Kidney (tissue), 14 donors: Measurements from ENCODE around the gene ECE2. TPM values are rescaled to one million over a fixed set of nuclear protein-coding genes. Genes with fewer than 3 reads are reported as not detected.
A peak's percentile ranks its signal among the peaks of the same experiment; 100 is the strongest.

Source experiments
- DNase-seq, 5 donors: peaks; one replicate each; pipeline ENCODE4 v3.0.0-alpha.2; 2013 to 2020
- FAIRE-seq: peaks from 2 replicates; lab custom pipeline; 2012; peaks lifted over from hg19 to GRCh38; lab: Jason Lieb, UNC
- H3K27ac ChIP-seq, 2 donors: one replicate each; pipeline ENCODE4 v1.7.0; 2013; ENCODE audit warnings: low read depth in 2 of 2, low read length in 2 of 2, inconsistent platforms in 1 of 2
- H3K27me3 ChIP-seq: one replicate; pipeline ENCODE4 v1.7.1; 2013; ENCODE audit warnings: low read length, inconsistent platforms; ENCODE audit not compliant: control insufficient read depth, insufficient read depth
- H3K36me3 ChIP-seq, 3 donors: one replicate each; pipeline versions ENCODE4 v1.7.0 to v1.7.1; 2013; ENCODE audit warnings: low read length in 3 of 3, control low read depth in 1 of 3, inconsistent platforms in 1 of 3; ENCODE audit not compliant: insufficient read depth in 3 of 3, control insufficient read depth in 2 of 3
- H3K4me1 ChIP-seq, 3 donors: one replicate each; pipeline versions ENCODE4 v1.7.0 to v1.7.1; 2013; ENCODE audit warnings: low read length in 3 of 3, inconsistent platforms in 1 of 3, low read depth in 1 of 3; ENCODE audit not compliant: control insufficient read depth in 2 of 3, insufficient read depth in 2 of 3
- H3K4me3 ChIP-seq, 3 donors: one replicate each; pipeline versions ENCODE4 v1.7.0 to v1.8.1; 2013; ENCODE audit warnings: low read length in 3 of 3, control low read depth in 1 of 3, inconsistent platforms in 1 of 3
- H3K9ac ChIP-seq, 3 donors: one replicate each; pipeline versions ENCODE4 v1.7.0 to v1.7.1; 2013; ENCODE audit warnings: low read length in 3 of 3, control low read depth in 1 of 3, inconsistent platforms in 1 of 3
- H3K9me3 ChIP-seq, 3 donors: one replicate each; pipeline versions ENCODE4 v1.7.0 to v1.7.1; 2013; ENCODE audit warnings: low read length in 3 of 3, control low read depth in 1 of 3, inconsistent platforms in 1 of 3; ENCODE audit not compliant: control insufficient read depth in 2 of 3, insufficient read depth in 1 of 3
- CTCF ChIP-seq: IDR thresholded peaks from 3 replicates; pipeline ENCODE4 v1.5.1; 2012; ENCODE audit warnings: mild to moderate bottlenecking, moderate library complexity, borderline replicate concordance; ENCODE audit not compliant: insufficient read depth; ENCODE audit errors: extremely low read depth
- intact Hi-C: fragments of 100-400 bp; cut with DNase I; formaldehyde crosslinking; loops from one replicate; pipeline ENCODE4 v1.11.1; 2022
- polyA plus RNA-seq: library from polyadenylated mRNA; stranded (reverse); fragments of 350-450 nt; fragmentation: Illumina TruSeq; extraction: RNeasy Lipid Tissue Mini Kit (QIAGEN cat#74804); gene quantifications from one replicate; pipeline ENCODE4 v1.2.3, GENCODE V29; 2014; ENCODE audit warnings: low read depth, low replicate concordance; ENCODE audit not compliant: insufficient read depth
- total RNA-seq: library from RNA; stranded (reverse); fragmentation: NEBNext Ultra II Directional; extraction: Animal tissue kit (Norgen Biotek cat#: 25700); gene quantifications from one replicate; pipeline ENCODE4 v1.2.1, GENCODE V29; 2021
- donor health status: control.
- donor health status: control.
- donor health status: control.
- donor health status: control.
- donor health status: control.
- donor health status: DM: yes; HTN: yes; CAD: no.
- donor health status: Normal renal cell carcinoma (clear cell type).

Gene ECE2
- total and polyA plus RNA-seq, 2 donors from 2014 or later = not detected

- TF ChIP-seq CTCF = no peak
- no peak for FAIRE-seq
Observed at GRCh38 chr3:184296616-184297015, 20.8 kb downstream of the ECE2 start.

GRCh38 chr3:184298759-184299487 is 23.1 kb downstream of the ECE2 start, which contains the start of gene PSMD2:
Gene PSMD2 (plus strand): TSS chr3:184299241. CDS start chr3:184299267, 26 bp downstream.
- Histone ChIP-seq H3K27ac (peak within 1 kb of the TSS; percentile 56 to 79), H3K36me3 (peaks cover 12 to 35% (median 32%) of the 10 kb centered on the region in 3 donors), H3K27me3 (no peaks in the 10 kb centered on the region), H3K4me3 (peak within 1 kb of the TSS; percentile 90 to 95 (median 92)), H3K9me3 (no peaks in the 10 kb centered on the region), H3K9ac (peak within 1 kb of the TSS; percentile 57 to 94 (median 83)), H3K4me1 (peaks cover 3 to 10% (median 5%) of the 10 kb centered on the region in 3 donors)
- DNase-seq (peak; percentile 98 to 99 (median 99)), FAIRE-seq (no peak)
- no peak for TF ChIP-seq CTCF
- intact Hi-C loops = no loop called here

More at GRCh38 chr3:184296616-184297015, 20.8 kb downstream of the ECE2 start:
- Histone ChIP-seq H3K9me3 (no peaks in the 10 kb centered on the region), H3K27me3 (no peaks in the 10 kb centered on the region), H3K36me3 (peaks cover 3 to 12% (median 10%) of the 10 kb centered on the region in 3 donors), H3K27ac (no peak overlapping the region), H3K4me1 (peaks cover 3 to 10% (median 5%) of the 10 kb centered on the region in 3 donors), H3K9ac (no peak overlapping the region), H3K4me3 (no peak overlapping the region)
- DNase-seq = no peak
- intact Hi-C loops = no loop called here

GRCh38 chr3:184299488-184300377 is 23.9 kb downstream of the ECE2 start:
- no peak for DNase-seq
- no peak for FAIRE-seq
- intact Hi-C loops = no loop called here

More at GRCh38 chr3:184299488-184300377, 23.9 kb downstream of the ECE2 start:
- Histone ChIP-seq H3K27ac (no peak overlapping the region), H3K9me3 (no peaks in the 10 kb centered on the region), H3K4me3 (peak overlapping the region; percentile 67 to 91 (median 90)), H3K9ac (peak overlapping the region; percentile 57 to 83 (median 60)), H3K36me3 (peaks cover 12 to 42% (median 38%) of the 10 kb centered on the region in 3 donors), H3K27me3 (no peaks in the 10 kb centered on the region), H3K4me1 (peaks cover 3 to 10% (median 5%) of the 10 kb centered on the region in 3 donors)
- no peak for TF ChIP-seq CTCF
